GM06990 (cell line): ENCODE results near the gene LRRC3.

Experiments
- DNase-seq: peaks from one replicate; pipeline ENCODE4 v3.0.0-alpha.2; 2011; ENCODE audit not compliant: insufficient read length; ENCODE audit errors: extremely low read depth
- H3K27me3 ChIP-seq: replicated peaks from 2 replicates; pipeline ENCODE4 v1.6.0; 2011; ENCODE audit warnings: low read length; ENCODE audit not compliant: control insufficient read depth, insufficient read depth
- H3K36me3 ChIP-seq: 2 replicates; pipeline ENCODE4 v1.5.1; 2011; ENCODE audit warnings: low read length; ENCODE audit not compliant: control insufficient read depth, insufficient read depth
- H3K4me3 ChIP-seq: replicated peaks from 2 replicates; pipeline ENCODE4 v1.5.1; 2011; ENCODE audit warnings: low read depth, mild to moderate bottlenecking, control low read depth, low read length
- TF ChIP-seq, protein P1 (sequence below): IDR thresholded peaks from 2 replicates; pipeline ENCODE4 v1.5.1; 2011; ENCODE audit warnings: low read length, control low read depth, mild to moderate bottlenecking, inconsistent platforms; ENCODE audit not compliant: insufficient read depth, poor library complexity, severe bottlenecking

Gene LRRC3

DNA sequence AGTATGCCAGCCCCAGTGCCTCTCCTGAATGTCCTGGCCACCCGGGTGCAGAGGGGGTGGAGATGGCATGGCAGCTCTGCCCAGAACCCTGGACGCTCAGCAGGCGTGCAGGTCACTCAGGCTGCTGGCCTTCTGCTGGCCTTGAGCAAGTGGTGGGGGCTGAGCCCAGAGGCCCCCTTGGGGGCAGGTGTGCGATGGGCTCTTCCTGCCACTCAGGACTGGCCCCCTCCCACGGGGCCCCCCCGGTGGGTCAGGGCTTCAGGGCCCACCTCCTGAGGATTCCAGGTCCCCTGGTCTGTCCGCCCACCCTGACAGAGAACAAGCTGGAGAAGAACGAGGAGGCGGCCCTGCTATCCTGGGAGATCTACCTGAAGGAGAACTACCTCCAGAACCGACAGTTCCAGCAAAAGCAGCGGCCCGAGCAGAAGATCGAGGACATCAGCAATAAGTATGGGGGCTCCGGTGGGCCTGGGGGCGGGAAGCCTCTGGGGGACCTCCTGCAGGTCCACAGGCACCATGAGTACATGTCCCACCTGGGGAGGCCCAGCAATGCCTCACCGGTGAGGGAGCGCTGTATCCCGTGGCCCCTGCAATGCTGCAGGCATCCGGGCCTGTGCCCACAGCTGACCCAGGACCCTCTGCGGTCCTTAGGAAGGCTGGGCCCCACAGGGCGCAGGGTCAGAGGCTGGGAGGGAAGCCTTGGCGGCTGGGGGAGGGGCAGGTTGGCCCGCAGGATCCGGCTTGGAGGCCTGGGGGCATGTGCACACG, 37.0 kb upstream of the LRRC3 start:
- no peaks in the 10 kb centered on the region for H3K36me3 ChIP-seq
- DNase-seq, result no peak
- TF ChIP-seq, protein P1, sequence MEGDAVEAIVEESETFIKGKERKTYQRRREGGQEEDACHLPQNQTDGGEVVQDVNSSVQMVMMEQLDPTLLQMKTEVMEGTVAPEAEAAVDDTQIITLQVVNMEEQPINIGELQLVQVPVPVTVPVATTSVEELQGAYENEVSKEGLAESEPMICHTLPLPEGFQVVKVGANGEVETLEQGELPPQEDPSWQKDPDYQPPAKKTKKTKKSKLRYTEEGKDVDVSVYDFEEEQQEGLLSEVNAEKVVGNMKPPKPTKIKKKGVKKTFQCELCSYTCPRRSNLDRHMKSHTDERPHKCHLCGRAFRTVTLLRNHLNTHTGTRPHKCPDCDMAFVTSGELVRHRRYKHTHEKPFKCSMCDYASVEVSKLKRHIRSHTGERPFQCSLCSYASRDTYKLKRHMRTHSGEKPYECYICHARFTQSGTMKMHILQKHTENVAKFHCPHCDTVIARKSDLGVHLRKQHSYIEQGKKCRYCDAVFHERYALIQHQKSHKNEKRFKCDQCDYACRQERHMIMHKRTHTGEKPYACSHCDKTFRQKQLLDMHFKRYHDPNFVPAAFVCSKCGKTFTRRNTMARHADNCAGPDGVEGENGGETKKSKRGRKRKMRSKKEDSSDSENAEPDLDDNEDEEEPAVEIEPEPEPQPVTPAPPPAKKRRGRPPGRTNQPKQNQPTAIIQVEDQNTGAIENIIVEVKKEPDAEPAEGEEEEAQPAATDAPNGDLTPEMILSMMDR, result no peak
- H3K27me3 ChIP-seq, result no peaks in the 10 kb centered on the region
- no peak overlapping the region for H3K4me3 ChIP-seq

GRCh38 chr21:44418876-44419230, 36.5 kb upstream of the LRRC3 start:
- H3K4me3 ChIP-seq, result no peak overlapping the region
- no peaks in the 10 kb centered on the region for H3K27me3 ChIP-seq
- TF ChIP-seq, protein P1, result no peak
- DNase-seq, result no peak
- H3K36me3 ChIP-seq, result no peaks in the 10 kb centered on the region

DNA sequence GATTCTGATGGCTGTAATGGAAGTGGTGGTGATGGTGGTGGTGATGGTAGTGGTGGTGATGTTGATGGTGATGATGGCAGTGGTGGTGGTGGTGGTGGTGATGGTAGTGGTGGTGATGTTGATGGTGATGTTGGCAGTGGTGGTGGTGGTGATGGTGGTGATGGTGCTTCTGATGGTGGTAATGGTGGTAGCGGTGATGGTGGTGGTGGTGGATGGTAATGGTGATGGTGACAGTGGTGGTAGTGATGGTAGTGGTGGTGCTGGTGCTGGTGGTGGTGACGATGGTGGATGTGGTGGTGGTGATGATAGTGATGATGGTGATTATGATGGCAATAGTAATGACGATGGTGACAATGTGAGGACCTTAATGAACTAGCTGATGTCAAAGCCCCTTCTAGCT, 35.6 kb upstream of the LRRC3 start:
- H3K36me3 ChIP-seq, result no peaks in the 10 kb centered on the region
- H3K27me3 ChIP-seq, result no peaks in the 10 kb centered on the region
- TF ChIP-seq, protein P1, result no peak
- DNase-seq, result no peak
- no peak overlapping the region for H3K4me3 ChIP-seq

- TF ChIP-seq, protein P1, result no peak
- H3K4me3 ChIP-seq, result no peak overlapping the region
- no peaks in the 10 kb centered on the region for H3K27me3 ChIP-seq
- no peaks in the 10 kb centered on the region for H3K36me3 ChIP-seq
- no peak for DNase-seq
Measured at GRCh38 chr21:44420416-44421205, 34.7 kb upstream of the LRRC3 start.

GRCh38 chr21:44421901-44422840, 33.1 kb upstream of the LRRC3 start:
- Histone ChIP-seq H3K4me3 (no peak overlapping the region), H3K36me3 (no peaks in the 10 kb centered on the region), H3K27me3 (no peaks in the 10 kb centered on the region)
- no peak for DNase-seq
- TF ChIP-seq, protein P1, result no peak
